ENCODE data around the gene HOXB3.

HOXB3 gene

DNA sequence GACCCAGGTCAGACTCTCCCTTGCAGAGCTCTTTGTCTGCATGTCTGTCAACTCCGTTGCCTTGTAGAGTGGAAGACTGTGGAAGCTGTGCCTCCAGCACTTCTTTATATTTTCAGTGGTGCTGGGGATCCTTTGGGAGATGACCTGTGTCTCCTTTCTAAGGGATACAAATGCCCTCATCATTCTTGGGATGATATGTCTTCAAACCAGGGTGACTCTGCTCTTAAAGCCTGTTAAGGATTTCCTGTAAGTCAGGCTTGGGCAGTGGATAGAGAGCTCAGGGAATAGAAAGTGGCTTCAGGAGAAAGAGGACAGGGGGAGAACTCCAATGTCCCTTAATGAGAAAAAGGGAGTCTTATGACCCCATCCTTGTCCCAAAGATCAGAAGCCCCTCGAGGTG, 1.5 kb downstream of the HOXB3 start:
- no peak for DNase-seq (ENCODE audit: low read depth in 4 of 4, low spot score in 1 of 4)

DNA sequence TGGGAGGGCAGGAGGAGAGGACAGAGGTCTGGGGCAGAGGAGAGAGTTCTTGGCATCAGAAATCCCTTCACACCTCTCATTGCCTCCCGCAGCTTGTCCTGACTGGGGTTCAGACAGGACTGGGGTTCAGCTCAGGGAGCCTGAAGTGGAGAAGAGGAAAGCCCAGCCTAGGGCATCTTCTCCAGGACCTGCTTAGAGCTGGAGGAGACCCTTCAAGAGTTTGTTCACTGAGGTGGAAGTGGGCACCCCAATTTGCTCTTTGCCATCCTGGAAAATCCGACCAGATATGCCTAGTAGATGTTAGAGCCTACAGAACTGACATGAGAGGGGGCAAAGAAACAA, 2.0 kb downstream of the HOXB3 start:
- no peak for DNase-seq (ENCODE audit: low read depth in 4 of 4, low spot score in 1 of 4)

DNA sequence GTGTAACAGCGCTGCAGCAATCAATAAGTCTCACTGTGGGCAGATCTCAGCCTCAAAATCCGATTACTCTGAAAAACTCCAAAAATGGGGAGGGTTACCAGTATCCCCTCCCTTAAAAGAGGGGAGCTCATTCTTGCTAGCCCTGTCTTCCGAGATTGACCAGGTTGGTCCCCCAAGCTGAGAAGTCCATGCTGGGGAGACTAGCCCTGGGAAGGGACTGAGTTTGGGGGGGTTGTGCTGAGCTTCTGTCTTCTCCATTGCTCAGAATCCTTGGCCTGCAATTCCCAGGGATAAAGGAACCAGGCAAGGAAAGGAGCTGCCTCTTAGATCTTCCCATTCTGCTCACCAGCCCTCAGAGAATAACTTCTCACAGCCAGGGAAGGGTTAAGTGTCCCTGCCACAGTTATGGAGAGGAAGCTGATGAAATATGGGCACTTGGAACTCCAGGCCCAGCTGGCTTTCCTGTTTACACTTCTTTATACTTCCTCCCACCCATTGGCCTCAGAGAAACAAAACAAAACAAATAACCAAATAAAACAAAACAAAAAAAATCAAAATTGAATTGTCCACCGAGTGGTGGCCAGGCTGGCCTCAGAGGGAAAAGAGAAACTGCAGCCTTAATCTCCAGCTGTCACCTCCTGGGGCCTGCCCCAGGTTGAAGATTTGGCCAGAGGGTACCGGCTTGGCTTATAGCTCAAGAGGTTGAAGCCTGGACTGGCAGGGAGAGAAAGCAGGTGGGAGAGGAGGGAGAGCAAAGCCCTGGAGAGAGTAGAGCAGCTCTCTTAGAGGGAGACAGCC, 2.6 kb downstream of the HOXB3 start:
- no peak for DNase-seq (ENCODE audit: low read depth in 4 of 4, low spot score in 1 of 4)

DNA sequence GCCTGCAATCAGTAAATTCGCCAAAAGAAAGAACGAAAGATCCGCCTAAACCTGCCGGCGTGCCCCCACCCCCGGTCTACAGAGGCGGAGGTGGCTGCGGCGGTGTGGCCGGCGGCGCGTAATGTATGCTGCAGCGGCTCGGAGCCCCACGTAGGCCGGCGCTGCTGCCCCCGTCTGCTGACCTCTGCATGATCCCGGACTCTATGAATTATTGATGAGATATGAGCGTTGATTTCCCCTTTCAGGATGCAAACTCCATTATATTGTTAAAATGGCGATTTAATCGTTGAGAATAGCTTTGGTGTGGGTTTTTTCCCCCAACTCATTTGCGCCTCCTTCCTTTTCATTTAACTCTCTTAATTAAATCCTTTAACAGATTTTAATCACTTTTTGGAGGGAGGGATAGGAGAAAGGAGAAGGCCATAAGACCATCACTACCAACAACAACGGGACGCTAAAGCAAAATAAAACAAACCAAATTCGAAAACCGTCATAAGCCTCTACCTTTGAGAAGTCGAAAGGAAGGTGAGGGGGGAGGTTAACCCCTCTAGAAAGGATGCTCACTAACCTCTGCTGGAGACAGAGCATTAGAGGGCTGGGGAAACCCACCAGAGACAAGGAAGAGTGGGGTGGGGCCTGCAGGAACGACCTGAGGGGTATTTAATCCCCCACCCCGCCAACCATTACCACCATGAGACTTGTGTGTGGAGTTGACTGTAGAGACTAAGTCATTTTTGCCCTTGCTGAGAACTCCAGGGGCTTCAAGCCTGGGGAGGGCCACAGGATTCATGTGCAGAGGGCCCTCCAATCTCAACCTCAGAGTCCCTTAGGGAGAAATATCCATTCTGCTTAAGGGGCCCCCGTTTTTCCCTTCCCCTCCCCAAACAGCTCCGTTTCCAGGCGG, 3.4 kb downstream of the HOXB3 start:
- DNase-seq (ENCODE audit: low read depth in 4 of 4, low spot score in 1 of 4), result no peak

DNA sequence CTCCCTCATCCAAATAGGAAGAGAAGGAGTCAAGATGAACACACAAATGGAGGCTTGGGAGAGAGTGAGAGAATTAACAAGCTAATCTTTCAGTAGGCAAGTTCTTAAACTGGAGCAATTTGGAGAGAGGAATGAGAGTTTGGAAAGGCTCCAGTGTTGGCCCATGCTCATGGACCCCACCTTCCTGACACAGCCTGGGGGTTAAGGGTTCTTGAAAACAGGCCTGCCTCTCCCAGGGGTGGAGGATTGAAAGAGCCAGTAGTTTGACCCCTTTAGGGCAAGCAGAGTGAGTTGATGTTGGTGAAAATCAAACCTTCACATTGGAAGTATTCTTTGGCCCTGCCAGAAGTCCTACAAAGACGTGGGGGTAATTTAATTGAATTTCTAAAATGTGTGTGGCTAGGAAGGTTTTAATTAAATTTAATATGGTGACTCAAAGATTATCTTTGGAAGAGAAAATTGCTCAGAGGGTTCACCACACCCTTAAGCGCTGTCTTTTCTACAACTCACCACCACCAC, 5.8 kb downstream of the HOXB3 start:
- no peak for DNase-seq (ENCODE audit: low read depth in 4 of 4, low spot score in 1 of 4)

DNA sequence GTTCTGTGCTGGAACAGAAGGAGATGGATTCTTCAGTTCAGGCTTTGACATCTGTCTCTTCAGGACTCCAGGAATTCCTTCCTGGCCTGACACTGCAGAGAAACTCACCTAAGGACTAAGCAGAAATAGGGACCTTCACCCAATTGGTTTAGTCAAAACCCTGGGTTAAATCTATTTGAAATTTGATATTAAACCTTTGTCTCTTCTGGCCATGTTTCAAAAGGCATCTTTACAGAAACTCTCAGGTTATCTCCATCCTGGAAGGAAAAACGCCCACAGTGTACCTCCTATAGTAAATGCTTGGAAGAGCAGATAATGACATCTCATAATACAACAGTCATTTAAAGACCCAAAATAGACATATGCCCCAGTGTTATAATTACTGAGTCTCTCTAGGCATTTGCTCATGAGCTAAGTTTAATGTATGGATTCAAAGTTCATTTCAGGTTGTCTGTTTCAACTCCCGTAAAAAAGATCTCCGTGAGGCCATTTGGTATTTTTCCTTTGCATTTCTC, 6.3 kb downstream of the HOXB3 start:
- no peak for DNase-seq (ENCODE audit: low read depth in 4 of 4, low spot score in 1 of 4)

DNA sequence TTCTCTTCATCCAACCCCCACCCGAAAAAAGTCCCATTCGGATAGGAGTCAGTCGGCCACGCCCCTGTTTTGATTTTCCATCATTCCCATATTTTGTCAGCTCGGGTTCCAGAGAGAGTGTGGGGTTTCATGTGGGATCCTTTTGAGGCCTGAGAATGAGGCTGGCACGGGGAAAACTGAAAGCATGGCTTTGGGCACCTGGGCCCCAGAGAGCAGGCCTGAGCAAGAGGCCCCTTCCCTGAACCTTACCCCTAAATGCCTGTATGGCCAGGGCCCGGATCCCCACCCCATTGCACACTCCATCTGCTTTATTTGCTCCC, 7.3 kb downstream of the HOXB3 start:
- DNase-seq (ENCODE audit: low read depth in 4 of 4, low spot score in 1 of 4), result no peak

DNA sequence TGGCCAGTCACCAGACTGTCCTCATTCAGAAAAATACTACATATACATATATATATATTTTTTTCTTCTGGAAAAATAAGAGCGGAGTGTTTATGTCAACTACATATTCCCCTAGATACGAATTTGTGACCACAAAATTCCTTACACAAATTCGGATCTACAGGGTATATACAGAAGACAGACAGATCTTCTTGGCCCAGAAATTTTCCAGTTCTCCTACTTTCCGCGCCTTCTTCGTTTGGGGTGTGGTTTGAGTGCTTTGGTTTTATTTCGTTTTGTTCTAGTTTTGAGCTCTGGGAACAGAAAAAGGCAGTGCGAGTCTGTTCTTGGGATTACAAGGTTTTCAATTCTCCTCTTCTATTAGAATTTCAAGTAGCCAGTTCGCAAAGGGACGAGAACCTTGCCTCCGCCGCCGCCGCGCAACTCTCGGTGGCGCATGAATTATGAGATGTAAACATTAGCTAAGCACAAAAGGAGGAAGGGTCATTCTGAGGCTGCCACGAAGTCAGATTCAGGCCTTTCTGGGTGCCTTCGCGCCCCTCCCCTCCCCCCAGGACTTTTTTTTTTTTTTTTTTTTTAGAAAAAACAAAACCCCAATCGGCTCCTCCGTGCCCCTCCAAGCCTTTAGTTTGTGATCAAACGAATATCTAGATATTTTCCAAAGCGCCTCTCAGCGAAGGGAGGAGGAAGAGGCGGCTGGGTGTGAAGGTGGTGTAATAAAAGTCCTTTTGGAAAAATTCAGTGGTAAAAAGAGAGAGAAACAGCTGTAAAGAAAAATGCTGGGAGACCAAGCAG, 10.1 kb downstream of the HOXB3 start:
- no peak for DNase-seq (ENCODE audit: low read depth in 4 of 4, low spot score in 1 of 4)

DNA sequence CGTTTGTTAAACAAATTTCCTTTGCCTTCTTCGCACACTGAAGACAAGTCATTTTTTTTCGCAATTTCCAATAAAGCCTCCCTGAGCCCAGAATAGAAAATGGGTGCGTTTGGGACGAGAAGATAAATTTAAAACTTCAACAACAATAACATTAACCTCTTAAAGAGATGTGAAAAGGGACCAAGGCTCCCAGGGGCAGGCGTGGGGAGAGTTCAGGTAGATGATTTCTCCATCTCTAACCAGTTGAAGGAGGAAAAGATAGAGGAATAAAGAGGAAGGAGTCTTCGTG, 10.6 kb downstream of the HOXB3 start:
- DNase-seq (ENCODE audit: low read depth in 4 of 4, low spot score in 1 of 4), result no peak

DNA sequence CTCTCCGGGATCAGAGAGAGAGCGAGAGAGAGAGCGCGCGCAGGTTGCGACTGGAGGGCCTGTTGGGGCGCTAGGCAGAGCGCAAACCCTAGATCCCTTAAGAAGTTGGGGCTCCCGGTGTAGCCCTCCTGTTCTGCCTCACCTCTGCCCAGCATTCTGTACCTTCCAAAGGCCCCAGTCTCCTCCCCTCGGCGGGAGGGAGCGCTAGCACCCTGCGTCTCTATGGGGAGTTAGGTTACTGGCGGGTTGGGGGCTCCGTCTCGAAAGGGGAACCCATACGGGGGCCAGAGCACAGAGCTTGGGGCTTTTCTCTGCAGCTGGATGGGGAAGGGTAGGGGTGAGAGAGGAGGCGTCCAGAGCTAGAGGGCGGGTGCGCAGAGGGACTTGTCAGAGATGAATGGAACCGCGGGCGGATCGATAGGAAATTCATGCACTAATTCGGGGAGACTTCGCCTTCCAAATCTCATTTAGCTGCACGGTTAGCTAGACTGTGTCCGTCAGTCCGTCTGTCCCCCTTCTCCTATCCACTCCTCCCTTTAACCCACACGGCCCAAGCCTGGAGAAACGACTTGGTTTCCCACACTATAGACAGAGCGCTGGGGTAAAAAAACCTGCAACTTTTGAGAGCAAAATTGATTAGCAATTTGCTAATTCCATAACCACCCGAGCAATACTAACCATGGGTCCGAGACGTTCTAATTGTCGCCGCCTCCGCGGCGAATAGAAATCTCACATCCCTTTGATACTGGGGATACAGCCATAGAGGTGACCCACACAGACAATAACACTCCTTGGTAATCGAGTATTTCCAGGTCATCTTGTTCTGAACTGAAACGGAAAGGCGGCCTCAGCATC, 11.2 kb downstream of the HOXB3 start:
- DNase-seq (ENCODE audit: low read depth in 4 of 4, low spot score in 1 of 4), result no peak

DNA sequence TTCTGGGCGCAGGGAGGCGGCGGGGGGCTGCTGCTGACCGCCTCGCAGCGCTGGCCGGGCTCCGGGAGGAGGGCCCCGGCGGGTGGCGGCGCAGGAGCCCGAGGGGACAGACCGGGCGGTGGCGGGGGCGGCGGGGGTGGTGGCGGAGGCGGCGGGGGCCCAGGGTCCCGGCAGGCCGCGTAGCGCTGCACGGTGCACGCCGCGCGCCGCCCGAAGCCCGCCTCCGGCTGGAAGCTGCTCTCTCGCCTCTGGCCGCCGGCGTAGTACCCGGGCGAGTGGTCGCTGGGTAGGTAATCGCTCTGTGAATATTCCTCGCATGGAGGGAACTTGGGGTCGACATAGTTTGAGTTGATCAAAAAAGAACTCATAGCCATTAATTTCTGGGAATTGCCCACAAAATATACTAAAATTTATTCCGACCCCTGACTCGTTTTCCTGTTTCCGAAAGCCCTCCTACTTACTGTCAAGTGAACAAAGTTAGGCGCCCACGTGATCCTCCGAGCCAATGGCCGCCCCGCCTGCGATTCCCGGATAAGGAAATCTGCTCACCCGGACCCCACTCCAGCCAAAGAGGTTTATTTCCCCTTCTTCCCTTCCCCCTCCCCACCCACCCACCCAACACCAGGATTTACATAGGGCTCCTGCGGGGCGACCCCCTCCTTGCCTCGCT, 12.0 kb downstream of the HOXB3 start, which contains the start of gene HOXB4:
Gene HOXB4, minus strand, starts transcription at position 405 of the 670 bp plus-strand sequence. Its CDS starts 31 bp downstream, at position 374.
- peak in 3 of 4 experiments; percentile 45 to 68 (median 50) for DNase-seq (ENCODE audit: low read depth in 4 of 4, low spot score in 1 of 4)

DNA sequence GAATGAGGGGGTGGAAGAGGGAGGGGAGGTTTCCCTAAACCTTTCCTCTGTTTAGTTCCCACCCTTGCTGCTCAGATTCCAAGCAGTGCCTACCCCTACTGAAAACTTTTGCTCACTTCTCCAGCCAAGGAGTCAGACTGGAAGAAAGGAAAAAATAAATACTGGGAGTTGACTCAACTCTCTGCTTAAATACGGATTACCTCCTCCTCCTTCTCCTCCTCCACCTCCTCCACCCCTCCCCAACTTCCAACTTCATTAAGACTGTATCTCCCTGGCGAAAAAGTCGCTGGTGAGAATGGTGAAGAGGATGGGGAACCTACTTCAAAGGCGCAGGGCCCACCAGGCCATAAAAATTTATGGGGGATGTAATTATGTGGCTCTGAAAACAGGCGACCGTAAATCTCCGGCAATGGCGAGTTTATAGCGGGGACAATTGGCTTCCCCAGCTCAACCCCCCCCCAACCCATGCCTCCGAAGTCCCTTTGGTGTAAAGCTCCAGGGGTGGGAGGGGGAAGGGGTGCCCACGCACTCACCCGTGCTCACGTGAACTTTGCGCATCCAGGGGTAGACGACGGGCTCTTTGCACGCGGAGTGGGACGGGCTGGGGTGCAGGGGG, 12.6 kb downstream of the HOXB3 start:
- no peak for DNase-seq (ENCODE audit: low read depth in 4 of 4, low spot score in 1 of 4)

DNA sequence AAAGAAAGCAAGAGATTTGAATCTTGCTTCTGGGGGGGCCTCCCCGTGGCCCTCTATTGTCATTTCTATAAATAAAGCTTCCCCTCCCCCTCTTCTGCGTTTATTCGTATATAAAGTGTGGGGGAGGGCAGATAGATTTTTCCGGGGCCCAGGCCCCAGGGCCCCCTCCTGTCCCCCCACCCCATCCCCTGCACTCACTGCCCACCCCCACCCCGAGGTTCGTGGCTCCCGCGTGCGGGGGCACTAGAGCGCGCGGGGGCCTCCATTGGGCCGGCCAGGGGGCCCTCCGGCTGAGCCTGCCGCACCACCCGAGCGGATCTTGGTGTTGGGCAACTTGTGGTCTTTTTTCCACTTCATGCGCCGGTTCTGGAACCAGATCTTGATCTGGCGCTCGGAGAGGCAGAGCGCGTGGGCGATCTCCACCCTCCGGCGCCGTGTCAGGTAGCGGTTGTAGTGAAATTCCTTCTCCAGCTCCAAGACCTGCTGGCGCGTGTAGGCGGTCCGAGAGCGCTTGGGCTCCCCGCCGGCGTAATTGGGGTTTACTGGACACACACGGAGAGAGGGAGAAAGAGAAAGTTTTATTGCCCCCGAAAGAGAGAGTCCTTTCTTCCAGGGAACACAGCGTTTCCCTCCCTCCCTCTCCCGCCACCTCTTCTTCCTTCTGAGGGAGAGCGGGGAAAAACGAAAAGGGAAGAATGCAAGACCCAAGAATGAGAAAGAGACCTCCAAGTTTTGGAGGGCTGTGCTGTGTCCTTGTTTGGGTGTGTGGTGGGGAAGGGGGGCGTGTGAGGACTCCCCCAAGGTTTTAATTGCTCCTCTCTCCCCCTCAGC, 13.3 kb downstream of the HOXB3 start:
- DNase-seq (ENCODE audit: low read depth in 4 of 4, low spot score in 1 of 4), result no peak

DNA sequence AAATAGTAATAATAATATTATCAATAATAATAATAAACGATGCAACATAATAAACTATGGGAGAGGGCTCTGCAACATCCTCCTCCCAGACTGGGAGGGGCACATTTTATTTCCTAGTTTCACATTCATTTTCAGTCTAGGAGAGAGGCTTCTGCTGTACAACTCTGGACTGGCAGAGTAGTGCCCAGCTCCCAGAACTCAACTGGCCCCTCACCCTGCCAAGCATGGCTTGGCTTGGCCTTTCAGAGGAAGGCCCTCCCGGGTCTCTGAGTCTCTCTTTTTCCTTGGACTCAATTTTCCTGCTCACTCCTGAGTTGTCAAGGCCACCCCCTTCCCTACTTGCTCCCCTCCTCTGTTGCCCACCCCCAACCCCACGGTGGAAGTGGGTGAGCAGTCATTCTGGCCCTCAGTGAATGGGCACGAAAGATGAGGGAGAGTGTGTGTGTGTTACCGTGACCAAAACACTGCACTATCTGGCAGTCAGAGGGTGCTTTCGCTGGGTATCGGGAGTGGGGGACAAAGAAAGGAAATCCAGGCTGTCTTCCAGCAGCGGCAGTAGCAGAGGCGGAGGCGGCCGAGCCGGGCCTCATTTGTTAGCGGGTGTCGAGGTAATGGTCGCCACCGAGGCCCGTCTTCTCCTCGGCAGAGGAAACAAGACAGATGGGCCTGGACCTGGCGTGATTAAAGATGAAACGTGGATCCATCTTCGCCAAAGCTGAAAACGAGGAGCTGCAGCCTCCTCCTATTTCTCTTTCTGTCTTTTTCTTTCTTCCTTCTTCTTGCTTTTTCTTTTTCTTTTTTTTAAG, 14.2 kb downstream of the HOXB3 start:
- no peak for DNase-seq (ENCODE audit: low read depth in 4 of 4, low spot score in 1 of 4)

DNA sequence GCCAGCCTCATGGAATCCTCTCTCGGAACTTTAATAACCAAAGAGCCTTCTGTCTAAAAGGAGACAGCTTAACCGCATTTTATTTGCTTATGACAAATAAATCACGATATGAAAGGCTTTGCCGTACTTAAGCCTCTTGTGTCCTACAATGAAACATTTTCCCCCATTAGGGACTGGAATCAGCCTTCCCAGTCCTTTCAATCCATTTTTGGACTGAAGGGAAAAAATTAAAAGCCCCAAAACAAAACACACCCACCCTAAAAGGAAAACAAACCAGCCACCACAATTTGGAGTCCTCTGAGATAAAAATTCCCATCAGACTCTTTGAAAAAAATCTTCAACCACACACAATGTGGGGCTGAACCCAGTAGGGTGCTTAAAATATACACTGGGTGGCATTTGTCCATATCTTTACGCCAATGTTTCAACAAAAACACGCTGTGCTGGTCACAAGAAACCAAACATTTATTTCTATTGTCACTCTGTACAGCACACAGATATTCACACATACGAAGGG, 14.9 kb downstream of the HOXB3 start:
- no peak for DNase-seq (ENCODE audit: low read depth in 4 of 4, low spot score in 1 of 4)

DNA sequence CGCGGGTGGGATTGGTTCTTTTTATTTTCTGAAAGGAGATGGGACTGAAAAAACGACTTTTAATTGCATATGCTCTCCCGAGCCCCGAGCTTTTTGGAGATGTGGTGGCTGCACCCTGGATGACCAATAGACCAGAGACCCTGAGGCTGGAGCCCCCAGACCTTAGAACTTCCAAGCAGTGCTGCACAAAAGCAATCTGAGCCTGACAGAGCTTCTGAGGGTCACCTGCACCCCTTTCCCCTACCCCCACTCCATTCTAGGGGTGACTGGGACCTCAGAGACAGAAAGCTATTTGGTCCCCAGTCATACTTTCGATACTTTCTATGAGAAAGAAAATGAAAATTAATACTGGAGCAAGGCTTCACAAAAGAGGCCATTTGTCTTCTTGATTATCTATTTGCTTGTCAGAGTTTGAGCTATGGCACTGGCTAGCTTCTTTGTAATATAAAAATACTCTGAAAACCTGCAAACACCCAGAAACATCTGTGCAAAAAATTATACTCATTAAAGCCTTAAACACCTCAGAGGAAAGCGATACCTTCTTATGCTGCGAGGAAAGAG, 15.5 kb downstream of the HOXB3 start:
- DNase-seq (ENCODE audit: low read depth in 4 of 4, low spot score in 1 of 4), result no peak

DNA sequence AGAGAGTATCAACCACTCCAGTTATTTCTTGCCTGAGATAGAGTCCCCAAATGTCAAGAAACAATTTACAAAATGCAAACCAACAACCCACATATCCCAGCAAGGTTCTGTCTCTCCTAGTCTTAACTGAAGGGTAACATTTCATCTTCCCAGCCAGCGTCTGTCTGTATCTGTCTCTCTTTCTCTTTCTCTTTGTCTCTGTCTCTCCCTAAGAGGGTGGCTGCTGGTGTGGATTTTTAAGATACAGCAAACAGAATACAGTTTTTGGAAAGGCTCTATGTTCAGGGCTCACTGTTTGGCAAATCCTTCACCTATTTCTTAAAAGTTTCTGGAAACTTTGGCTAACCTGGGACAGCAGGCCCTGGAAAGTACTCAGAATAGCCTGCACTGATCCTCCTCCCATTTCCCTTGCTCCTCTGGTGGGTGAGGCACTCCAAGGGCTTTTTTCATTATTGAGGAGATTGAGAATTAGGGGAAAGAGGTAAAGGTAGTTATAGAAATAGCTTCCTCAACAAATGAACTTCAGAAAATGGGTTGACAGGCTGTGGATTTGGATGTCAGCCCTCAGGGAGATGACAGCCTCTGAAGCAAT, 18.1 kb downstream of the HOXB3 start:
- no peak for DNase-seq (ENCODE audit: low read depth in 4 of 4, low spot score in 1 of 4)
